Adrenal gland (tissue), 19 donors: ENCODE data around the gene REG1A. TPM values are rescaled to one million over a fixed set of nuclear protein-coding genes. Genes with fewer than 3 reads are reported as not detected.

Source experiments
- DNase-seq, 7 donors: peaks; one replicate each; pipeline ENCODE4 v3.0.0-alpha.2; 2019 to 2020
- H3K27ac ChIP-seq, 5 donors: fragments of 200-600 bp; sonication (generic) in 4 of 5; 1 replicate in 3 of 5; 2 replicates in 2 of 5; pipeline versions ENCODE4 v1.5.1 to v1.8.0; 2016 to 2020; ENCODE audit warnings: mild to moderate bottlenecking in 1 of 5
- H3K27me3 ChIP-seq: fragments of 200-600 bp; 2 replicates; pipeline ENCODE4 v1.8.0; 2021
- H3K36me3 ChIP-seq, 2 donors: fragments of 200-600 bp; replicated peaks in 1 of 2; 1 replicate in 1 of 2; 2 replicates in 1 of 2; pipeline versions ENCODE4 v1.5.1 to v1.8.0; 2018 to 2022
- H3K4me1 ChIP-seq, 2 donors: fragments of 200-600 bp; replicated peaks in 1 of 2; 1 replicate in 1 of 2; 2 replicates in 1 of 2; pipeline versions ENCODE4 v1.5.1 to v1.8.0; 2018 to 2021
- H3K4me3 ChIP-seq, 4 donors: fragments of 200-600 bp; sonication (generic) in 3 of 4; one replicate each; pipeline ENCODE4 v1.5.1; 2016 to 2018
- H3K9me3 ChIP-seq, 3 donors: fragments of 200-600 bp; sonication (generic) in 1 of 3; replicated peaks in 1 of 3; 1 replicate in 2 of 3; 2 replicates in 1 of 3; pipeline versions ENCODE4 v1.5.1 to v1.8.0; 2016 to 2021
- CTCF ChIP-seq, 6 experiments: fragments of 450-650 bp in 4 of 6; fragments of 200-600 bp in 2 of 6; sonication (generic) in 1 of 6; IDR thresholded peaks; 1 replicate in 5 of 6; 2 replicates in 1 of 6; pipeline versions ENCODE4 v1.5.1 to v1.8.0; 2016 to 2021; ENCODE audit warnings: antibody characterized with exemption in 6 of 6, mild to moderate bottlenecking in 2 of 6, moderate library complexity in 1 of 6
- POLR2A ChIP-seq, 2 donors: fragments of 450-650 bp; IDR thresholded peaks; one replicate each; pipeline ENCODE4 v1.6.1; 2017; ENCODE audit warnings: antibody characterized with exemption in 2 of 2, mild to moderate bottlenecking in 2 of 2, moderate library complexity in 1 of 2
- WGBS, 4 donors: extraction: QIAGEN DNeasy Blood & Tissue Kit in 2 of 4; methylation state at CpG; one replicate each; pipeline versions ENCODE4 v1.1.5 to v1.1.7; 2013 to 2017; 5-methylcytosine and 5-hydroxymethylcytosine counted together
- intact Hi-C, 2 donors: fragments of 100-400 bp; cut with DNase I; formaldehyde crosslinking; loops; one replicate each; pipeline versions ENCODE4 v1.14.1 to v1.15.0; 2022 to 2023
- long read RNA-seq, 10 donors: library from polyadenylated mRNA in 3 of 10; unstranded in 2 of 10; stranded (forward) in 1 of 10; transcript quantifications; one replicate each; pipeline ENCODE4 v2.0.0 and lab custom pipeline, GENCODE V29; 2021 to 2026
- polyA plus RNA-seq, 3 donors: library from polyadenylated mRNA; stranded (reverse); fragments of 200-250 nt in 2 of 3; fragments of 350-450 nt in 1 of 3; fragmentation: Illumina TruSeq in 1 of 3; extraction: RNeasy Lipid Tissue Mini Kit (QIAGEN cat#74804) in 1 of 3; gene quantifications; one replicate each; pipeline ENCODE4 v1.2.3, GENCODE V29; 2013 to 2014
- total RNA-seq, 9 donors: library from RNA; depleted of rRNA in 4 of 9; stranded (reverse); fragments of >200 nt in 4 of 9; fragments of 120-200 nt in 1 of 9; fragmentation: NEBNext Ultra II Directional in 1 of 9; extraction: Animal tissue kit (Norgen Biotek cat#: 25700) in 1 of 9; gene quantifications; one replicate each; pipeline versions ENCODE4 v1.1.0 to v1.2.4, GENCODE V29; 2013 to 2023
- donor health status: healthy with polysubstance abuse.
- donor health status: Bipolar disorder and iron deficiency.
- donor health status: DM: yes; HTN: yes; CAD: no.
- donor health status: DM: no; HTN: no; CAD: no.
- donor health status: DM: no; HTN: no; CAD: no.
- donor health status: DM: yes; HTN: yes; CAD: no.

The REG1A gene
- 1 to 10 TPM in 2 of 9 donors, under 1 TPM in 1, not detected in 6; 0.42 to 8.5 (median 8.0) TPM for total RNA-seq
- 10 to 100 TPM in 1 of 3 donors, 1 to 10 TPM in 1, not detected in 1; 7.2 to 19.5 TPM for polyA plus RNA-seq
- long read RNA-seq, donor 1: 0 reads
- long read RNA-seq, donor 2: 0 reads
- long read RNA-seq, donor 3: 0 reads
- long read RNA-seq, donor 4: 0 reads
- long read RNA-seq, donor 5: 0 reads
- long read RNA-seq, donor 6: 0 reads
- long read RNA-seq, donor 7: 0 reads
- long read RNA-seq, donor 8: 0 reads
- long read RNA-seq, donor 9: 0 reads
- long read RNA-seq, donor 10: 0 reads

- no peak for DNase-seq
- Histone ChIP-seq H3K9me3 (no peaks in the 10 kb centered on the region), H3K4me3 (no peak within 1 kb of the TSS), H3K4me1 (no peaks in the 10 kb centered on the region), H3K27me3 (no peaks in the 10 kb centered on the region), H3K36me3 (no peaks in the 10 kb centered on the region), H3K27ac (no peak within 1 kb of the TSS)
- TF ChIP-seq POLR2A (IDR thresholded peaks at IDR 0.05): no peak
- TF ChIP-seq CTCF (IDR thresholded peaks at IDR 0.05): no peak
- WGBS, 4 donors: 61 to 72% (median 66%) methylated on average over 5 to 6 of the region's 6 CpGs
- intact Hi-C loops: no loop called here
Observed at GRCh38 chr2:79120194-79120713, at the start of gene REG1A. Gene REG1A, plus strand, starts transcription at chr2:79120488. Its CDS starts 374 bp downstream, at chr2:79120862.

- H3K27ac ChIP-seq: no peak overlapping the region
- intact Hi-C loops: no loop called here
- H3K36me3 ChIP-seq: no peaks in the 10 kb centered on the region
- WGBS, 4 donors: 74 to 88% (median 81%) methylated on average over 2 of the region's 2 CpGs
- H3K4me3 ChIP-seq: no peak overlapping the region
- no peaks in the 10 kb centered on the region for H3K27me3 ChIP-seq
- H3K4me1 ChIP-seq: no peaks in the 10 kb centered on the region
- TF ChIP-seq CTCF (IDR thresholded peaks at IDR 0.05) (no peak), POLR2A (IDR thresholded peaks at IDR 0.05) (no peak)
- no peaks in the 10 kb centered on the region for H3K9me3 ChIP-seq
- no peak for DNase-seq
Observed at GRCh38 chr2:79071078-79071477, 49.2 kb upstream of the REG1A start.

GRCh38 chr2:79082987-79083386, 37.3 kb upstream of the REG1A start:
- Histone ChIP-seq H3K4me1 (no peaks in the 10 kb centered on the region), H3K4me3 (no peak overlapping the region), H3K36me3 (no peaks in the 10 kb centered on the region), H3K27me3 (no peaks in the 10 kb centered on the region), H3K27ac (no peak overlapping the region), H3K9me3 (no peaks in the 10 kb centered on the region)
- WGBS, 4 donors: 86 to 92% (median 86%) methylated on average over 5 of the region's 5 CpGs
- DNase-seq: no peak
- TF ChIP-seq POLR2A (IDR thresholded peaks at IDR 0.05): no peak
- no peak for TF ChIP-seq CTCF (IDR thresholded peaks at IDR 0.05)
- intact Hi-C loops: no loop called here

GRCh38 chr2:79083597-79084251, 36.6 kb upstream of the REG1A start:
- intact Hi-C loops: no loop called here
- no peaks in the 10 kb centered on the region for H3K4me1 ChIP-seq
- TF ChIP-seq POLR2A (IDR thresholded peaks at IDR 0.05) (no peak), CTCF (IDR thresholded peaks at IDR 0.05) (no peak)
- H3K9me3 ChIP-seq: no peaks in the 10 kb centered on the region
- no peaks in the 10 kb centered on the region for H3K27me3 ChIP-seq
- H3K4me3 ChIP-seq: no peak overlapping the region
- no peak for DNase-seq
- H3K27ac ChIP-seq: no peak overlapping the region
- no peaks in the 10 kb centered on the region for H3K36me3 ChIP-seq
